ENCODE measurements around the gene LIMCH1. TPM values are rescaled to one million over a fixed set of nuclear protein-coding genes. Genes with fewer than 3 reads are reported as not detected.

Gene LIMCH1
- total and polyA plus RNA-seq, 2 of the 8 experiments (the other 6 are each of a cell fraction or from before 2014, with no cell fraction given): 2.7 to 3.0 TPM

GRCh38 chr4:41749631-41750039 lies 211.7 kb downstream of the LIMCH1 start:
- H4K5ac ChIP-seq (ENCODE audit: insufficient read length, low read depth, low read length): no peak overlapping the region
- peaks cover 7 to 23% of the 10 kb centered on the region in 2 experiments for H4K20me1 ChIP-seq (replicated peaks in 1 of 2; ENCODE audit: control insufficient read depth in 1 of 2, insufficient read depth in 2 of 2, low read length in 2 of 2)
- ChIA-PET CTCF (ENCODE audit: partially characterized antibody) (interaction anchor here (0.7 to 2.6 kb wide), 3 partner anchors 9 to 121 kb away, joined by 3 to 11 read pairs (median 11); no protein-coding TSS in a partner anchor), POLR2A (ENCODE audit: partially characterized antibody) (no interaction called here)
- no peak overlapping the region for H2AK5ac ChIP-seq (ENCODE audit: low read depth, low read length)
- H2BK15ac ChIP-seq (ENCODE audit: low read length): no peak overlapping the region
- H3K14ac ChIP-seq (ENCODE audit: insufficient read length): no peak overlapping the region
- no peak overlapping the region for H4K91ac ChIP-seq (replicated peaks; ENCODE audit: insufficient read length, low read length)
- no peak overlapping the region for H3K27ac ChIP-seq (ENCODE audit: low read depth, low read length)
- no peak overlapping the region for H4K8ac ChIP-seq (ENCODE audit: extremely low read depth, insufficient read depth, low read length)
- H2AFZ ChIP-seq (ENCODE audit: low read length): no peak overlapping the region
- peak; percentile 97; the same call in 1 of the 2 replicates for TF ChIP-seq CBX8 (IDR thresholded peaks at IDR 0.05; ENCODE audit: borderline replicate concordance, low read depth, low read length)
- TF ChIP-seq MAFK (IDR thresholded peaks at IDR 0.05; ENCODE audit: low read depth, low read length): no peak
- no peak for TF ChIP-seq EGR1 (IDR thresholded peaks at IDR 0.05; ENCODE audit: borderline replicate concordance, low read depth, low read length)
- TF ChIP-seq SUZ12 (IDR thresholded peaks at IDR 0.05; ENCODE audit: low read length): peak; percentile 15; the same call in 1 of the 2 replicates
- TF ChIP-seq RNF2 (IDR thresholded peaks at IDR 0.05; ENCODE audit: borderline replicate concordance, low read depth, low read length, missing control alignments, poor library complexity, severe bottlenecking): peak; percentile 100
- TF ChIP-seq EZH2 (IDR thresholded peaks at IDR 0.05; ENCODE audit: low read depth, low read length, severe bottlenecking): peak; percentile 71
- no peak for TF ChIP-seq SRF (IDR thresholded peaks at IDR 0.05; ENCODE audit: low read depth, low read length)
- 0 out of 2 replicates have a peak overlapping the region, but pooled peaks have one; percentile 38 for H3K18ac ChIP-seq (ENCODE audit: extremely low read depth, low read length)
- H2BK12ac ChIP-seq (ENCODE audit: low read depth, low read length): no peak overlapping the region; the same call in 1 of the 2 replicates
- no peak overlapping the region for H2BK5ac ChIP-seq (ENCODE audit: low read depth, low read length)
- peaks cover 0 to 13% of the 10 kb centered on the region in 2 experiments; a peak in 2 of 4 replicates for H3K9me3 ChIP-seq (ENCODE audit: insufficient read depth in 2 of 2, low read depth in 1 of 2, low read length in 1 of 2)
- H3K27me3 ChIP-seq (replicated peaks in 1 of 4; ENCODE audit: control insufficient read depth in 3 of 4, extremely low read depth in 1 of 4, insufficient read depth in 3 of 4, low read length in 3 of 4): peaks cover 94 to 100% (median 99%) of the 10 kb centered on the region in 4 experiments
- 5% methylated on average over 12 of the region's 12 CpGs; no CpG with 5 or more reads in 1 of the 2 experiments for WGBS, 2 experiments (ENCODE audit: extremely low coverage in 1 of 2, insufficient coverage in 1 of 2, insufficient read length in 1 of 2, insufficient replicate concordance in 2 of 2, low coverage in 1 of 2, low lambda C conversion rate in 2 of 2, missing lambda C conversion rate in 1 of 2)
- H2BK120ac ChIP-seq (replicated peaks; ENCODE audit: low read depth, low read length): no peak overlapping the region
- peaks cover 5 to 41% (median 24%) of the 10 kb centered on the region in 4 experiments for H3K4me1 ChIP-seq (replicated peaks in 1 of 4; ENCODE audit: control insufficient read depth in 3 of 4, insufficient read depth in 4 of 4, low read length in 3 of 4)
- H3K36me3 ChIP-seq (ENCODE audit: control insufficient read depth in 2 of 4, insufficient read depth in 4 of 4, low read length in 3 of 4): peaks cover 0 to 16% (median 0%) of the 10 kb centered on the region in 4 experiments; a peak in 1 of 8 replicates
- H3K4ac ChIP-seq (replicated peaks; ENCODE audit: insufficient read length, low read depth, low read length): no peak overlapping the region
- no peak overlapping the region for H3K9ac ChIP-seq (replicated peaks in 1 of 4; ENCODE audit: extremely low read depth in 1 of 4, low read depth in 3 of 4, low read length in 3 of 4)
- H3K23me2 ChIP-seq (ENCODE audit: low read depth, low read length): peaks cover 11% of the 10 kb centered on the region
- H3K79me1 ChIP-seq (ENCODE audit: low read depth, low read length): no peaks in the 10 kb centered on the region
- H3K23ac ChIP-seq (ENCODE audit: insufficient read length): no peak overlapping the region
- no peak overlapping the region for H3K4me3 ChIP-seq (ENCODE audit: extremely low read depth in 1 of 4, insufficient read depth in 2 of 4, low read depth in 3 of 4, low read length in 4 of 4)
- no peak overlapping the region; a peak in 1 of 4 replicates for H3K4me2 ChIP-seq (ENCODE audit: insufficient read depth in 1 of 2, low read depth in 2 of 2, low read length in 2 of 2)
- no peak overlapping the region for H2BK20ac ChIP-seq (ENCODE audit: low read length)
- no peak overlapping the region for H3K56ac ChIP-seq (replicated peaks; ENCODE audit: insufficient read length, low read depth, low read length)
- DNase-seq (ENCODE audit: low read depth in 1 of 2, low spot score in 2 of 2): no peak
- FAIRE-seq: no peak
- H3K79me2 ChIP-seq (ENCODE audit: control insufficient read depth in 1 of 2, insufficient read depth in 2 of 2, low read length in 2 of 2): no peaks in the 10 kb centered on the region
